EL (cell line): Measurements from ENCODE around the gene GRIN3B.

Source experiments
- DNase-seq: peaks from one replicate; pipeline ENCODE4 v3.0.0-alpha.2; 2016

The GRIN3B gene

DNA sequence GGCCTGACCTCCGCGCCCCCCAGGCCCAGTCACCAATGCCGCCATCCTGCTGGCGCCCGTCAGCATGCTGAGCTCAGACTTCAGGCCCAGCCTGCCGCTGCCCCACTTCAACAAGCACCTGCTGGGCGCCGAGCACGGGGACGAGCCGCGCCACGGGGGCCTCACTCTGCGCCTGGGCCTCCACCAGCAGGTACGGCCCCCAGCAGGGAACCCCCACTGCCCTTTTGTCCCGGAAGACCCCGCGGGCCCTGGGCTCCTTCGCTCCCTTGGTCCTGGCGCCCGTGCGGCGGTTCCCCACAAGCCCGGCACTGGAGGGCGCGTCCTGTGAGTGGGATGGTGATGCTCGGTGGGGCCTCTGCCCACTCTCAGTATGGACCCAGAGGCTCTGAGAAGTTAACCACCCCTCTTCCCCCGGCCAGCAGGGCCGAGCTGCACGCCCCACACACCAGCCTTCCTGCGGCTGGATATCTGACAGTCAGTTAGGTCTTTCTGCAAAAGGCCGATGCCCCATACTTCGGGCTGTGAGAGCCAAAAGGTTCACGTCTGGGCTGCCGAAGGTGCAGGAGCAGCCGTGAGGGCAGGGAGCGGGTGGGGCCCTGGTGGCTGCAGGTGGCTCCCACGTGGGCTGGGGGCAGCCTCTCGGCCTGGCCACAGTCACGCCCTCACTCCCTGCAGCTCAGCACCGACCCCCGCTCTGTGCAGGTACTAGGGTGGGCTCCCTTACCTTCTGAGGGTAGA, 8.1 kb upstream of the GRIN3B start:
- DNase-seq: no peak

DNA sequence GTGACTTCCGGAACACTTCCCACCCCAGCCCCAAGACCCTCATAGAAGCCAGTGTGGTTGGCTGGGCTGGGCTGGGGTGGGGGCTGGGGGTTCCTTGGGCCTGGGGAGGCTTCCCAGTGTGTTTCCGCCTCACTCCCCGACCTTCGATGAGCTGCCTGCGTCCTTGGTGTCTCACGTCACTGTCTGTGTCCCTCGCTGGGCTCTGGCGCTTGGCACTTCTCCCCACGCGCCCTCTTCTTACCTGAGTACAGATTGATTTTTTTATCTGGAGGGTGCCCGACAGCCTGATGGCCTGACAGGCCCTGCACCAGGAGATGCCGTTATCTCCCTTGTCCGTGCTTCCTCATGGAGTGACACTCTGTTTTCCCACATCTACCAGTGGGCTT, 7.6 kb upstream of the GRIN3B start:
- no peak for DNase-seq

DNA sequence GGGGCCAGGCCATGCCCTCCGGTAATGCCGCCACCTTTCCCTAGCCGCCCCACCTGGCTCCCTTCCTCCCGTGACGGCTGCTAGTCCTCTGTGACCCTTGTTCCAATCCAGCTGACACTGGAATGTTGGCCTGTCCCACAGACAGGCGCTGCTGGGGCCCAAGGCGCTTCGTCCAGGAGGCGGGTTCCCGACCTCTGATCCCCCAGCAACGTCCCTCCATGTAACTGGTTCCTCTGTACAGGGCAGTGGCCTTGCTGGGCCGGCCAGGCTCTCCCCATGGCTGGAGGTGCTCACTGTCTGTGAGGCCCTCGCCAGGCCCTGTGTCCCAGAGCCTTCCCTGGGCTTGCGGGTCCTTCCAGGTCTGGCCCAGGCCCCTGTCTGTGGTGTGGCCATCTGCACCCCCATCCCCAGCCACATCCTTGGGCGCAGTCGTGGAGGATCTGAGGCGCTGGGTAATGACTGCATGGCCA, 6.8 kb upstream of the GRIN3B start:
- no peak for DNase-seq

DNA sequence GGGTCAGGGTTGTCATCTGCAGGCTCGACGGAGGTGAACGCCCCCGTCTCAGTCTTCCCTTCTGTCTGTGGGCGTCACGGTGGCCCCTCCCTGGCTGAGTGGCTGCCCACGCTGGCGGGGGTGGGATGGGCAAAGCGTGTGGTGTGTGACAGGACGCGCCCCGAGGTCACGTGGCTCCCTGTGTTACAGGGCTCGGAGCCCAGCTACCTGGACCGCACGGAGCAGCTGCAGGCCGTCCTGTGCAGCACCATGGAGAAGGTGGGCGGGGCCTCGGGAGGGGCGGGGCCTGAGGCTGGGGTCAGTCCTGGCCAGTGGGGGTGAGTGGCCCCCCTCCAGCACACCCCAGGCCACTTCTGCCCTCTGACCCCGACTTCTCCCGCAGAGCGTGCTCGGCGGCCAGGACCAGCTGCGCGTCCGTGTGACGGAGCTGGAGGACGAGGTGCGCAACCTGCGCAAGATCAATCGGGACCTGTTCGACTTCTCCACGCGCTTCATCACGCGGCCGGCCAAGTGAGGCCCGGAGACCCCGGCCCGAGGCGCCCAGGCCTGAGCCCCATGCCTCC, 6.3 kb upstream of the GRIN3B start:
- no peak for DNase-seq

DNA sequence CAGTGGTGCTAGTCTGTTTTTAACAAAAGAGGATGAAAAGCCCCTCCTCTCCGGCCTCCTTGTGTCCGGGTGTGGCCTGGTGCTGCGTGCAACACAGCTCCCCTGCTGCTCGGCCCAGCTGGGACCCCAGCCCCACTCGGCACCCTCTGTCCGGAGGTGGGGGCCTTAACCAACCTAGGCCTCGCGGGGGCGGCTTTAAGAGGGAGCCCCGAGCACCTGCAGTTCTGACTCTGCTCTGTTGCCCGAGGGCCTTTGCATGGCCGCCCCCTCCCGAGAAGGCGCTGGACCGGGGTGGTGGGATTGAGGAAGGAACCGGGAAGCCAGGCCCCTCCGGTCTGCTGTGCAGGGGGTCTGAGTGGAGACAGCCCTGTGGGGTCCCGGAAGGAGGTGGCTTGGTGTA, 5.7 kb upstream of the GRIN3B start:
- DNase-seq: no peak

DNA sequence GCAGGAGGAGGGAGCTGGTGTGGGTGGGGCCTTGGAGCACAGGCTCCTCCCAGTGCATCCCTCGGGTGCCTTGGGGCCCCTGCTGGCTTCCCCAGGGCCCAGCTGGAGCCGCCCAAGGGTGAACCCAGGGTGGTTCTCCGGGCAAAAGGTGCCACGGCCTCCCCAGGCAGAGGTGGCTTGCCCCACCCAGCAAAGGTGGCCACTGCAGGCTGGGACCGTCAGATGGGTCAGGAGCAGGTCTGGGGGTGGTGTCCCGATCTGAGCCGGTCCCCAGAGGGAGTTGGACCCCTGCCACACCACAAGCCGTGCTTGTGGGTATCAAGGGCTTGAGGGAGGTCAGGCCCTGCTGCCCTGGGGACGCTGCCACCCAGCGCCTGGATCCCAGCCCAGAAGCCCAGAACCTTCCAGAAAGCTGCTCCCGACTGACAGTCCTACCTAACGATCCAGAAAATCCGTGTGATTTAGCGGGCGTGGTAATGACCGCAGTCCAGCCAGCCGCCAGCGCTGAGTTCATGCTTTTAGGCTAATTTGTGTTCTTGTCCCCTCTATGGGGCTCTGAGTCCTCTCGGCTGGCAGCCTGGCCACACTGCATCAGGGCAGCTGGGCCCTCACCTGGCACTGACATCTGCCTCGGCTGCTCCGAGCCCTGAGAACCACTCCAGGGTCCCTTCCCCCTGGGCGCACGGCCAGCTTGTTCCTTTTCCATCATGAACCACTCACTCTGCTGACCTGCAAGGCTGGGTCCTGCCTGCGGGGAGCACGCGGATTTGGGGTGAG, 5.0 kb upstream of the GRIN3B start:
- no peak for DNase-seq

DNA sequence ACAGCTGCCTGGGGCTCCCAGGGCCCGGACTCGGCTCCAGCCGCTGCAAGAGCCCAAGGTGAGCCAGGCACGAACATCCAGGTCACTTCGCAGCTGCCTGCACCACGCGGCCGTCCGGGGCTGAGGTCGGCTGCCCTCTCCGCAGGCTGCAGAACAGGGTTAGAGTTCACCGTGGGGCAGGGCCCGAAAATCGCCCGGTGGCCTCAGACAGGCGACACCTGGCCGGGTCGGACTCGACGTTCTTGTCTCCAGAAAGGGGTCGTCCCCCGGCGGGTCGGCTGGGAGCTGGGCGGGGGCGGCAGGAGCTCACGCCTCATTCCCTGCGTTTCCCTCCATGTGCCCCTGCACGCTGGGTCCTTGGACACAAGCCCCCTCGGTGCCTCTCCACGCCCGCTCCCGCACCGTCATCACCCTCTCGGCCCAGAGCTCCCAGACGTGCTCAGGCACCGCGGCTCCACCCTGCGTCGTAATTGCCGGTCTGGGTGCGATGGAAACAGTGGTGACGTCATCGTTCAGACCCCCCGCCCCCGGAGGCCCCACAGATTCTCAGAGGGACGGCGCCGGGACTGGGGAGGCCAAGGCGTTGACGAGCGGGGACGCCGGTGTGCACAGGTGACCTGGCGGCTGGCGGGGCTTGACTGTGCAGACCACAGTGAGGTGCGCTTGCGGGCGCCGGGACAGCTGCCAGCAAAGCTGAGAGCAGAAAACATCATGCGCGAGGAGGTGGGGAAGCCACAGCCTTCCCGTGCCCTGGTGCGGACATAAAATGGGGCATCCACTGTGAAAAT, 4.0 kb upstream of the GRIN3B start:
- peak; percentile 61 for DNase-seq

DNA sequence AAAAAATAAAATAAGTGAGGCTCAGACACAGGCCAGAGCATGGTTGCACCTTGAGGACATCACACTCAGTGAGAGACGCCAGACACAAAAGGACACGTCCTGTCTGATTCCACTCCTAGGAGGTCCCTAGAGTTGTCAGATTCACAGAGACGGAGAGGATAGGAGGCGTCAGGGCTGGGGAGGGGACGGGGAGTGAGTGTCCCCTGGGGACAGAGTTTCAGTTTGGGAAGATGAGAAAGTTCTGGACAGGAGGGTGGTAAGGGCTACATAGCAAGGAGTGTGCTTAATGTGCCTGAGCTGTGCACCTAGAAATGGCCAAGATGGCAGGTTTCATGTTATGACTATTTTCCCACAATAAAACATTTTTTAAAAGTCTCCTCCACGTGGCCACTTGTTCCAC, 2.2 kb upstream of the GRIN3B start:
- DNase-seq: no peak

DNA sequence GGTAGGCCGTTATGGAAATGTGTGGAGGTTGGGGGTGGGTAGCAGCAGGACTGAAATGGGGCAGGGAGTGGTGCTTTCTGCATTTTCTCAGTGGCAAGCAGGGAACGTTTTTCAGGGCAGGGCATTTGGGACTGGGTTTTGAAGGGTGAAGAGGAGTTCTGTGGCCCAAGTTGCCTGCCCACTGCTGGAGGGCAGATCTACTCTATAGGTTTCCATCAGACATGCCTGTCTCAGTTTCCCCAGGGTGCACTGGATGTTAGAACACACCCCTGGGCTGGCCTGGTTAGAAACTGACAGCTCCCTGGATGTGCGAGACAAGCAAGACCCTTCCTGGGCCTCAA, 870 bp upstream of the GRIN3B start:
- DNase-seq: no peak

DNA sequence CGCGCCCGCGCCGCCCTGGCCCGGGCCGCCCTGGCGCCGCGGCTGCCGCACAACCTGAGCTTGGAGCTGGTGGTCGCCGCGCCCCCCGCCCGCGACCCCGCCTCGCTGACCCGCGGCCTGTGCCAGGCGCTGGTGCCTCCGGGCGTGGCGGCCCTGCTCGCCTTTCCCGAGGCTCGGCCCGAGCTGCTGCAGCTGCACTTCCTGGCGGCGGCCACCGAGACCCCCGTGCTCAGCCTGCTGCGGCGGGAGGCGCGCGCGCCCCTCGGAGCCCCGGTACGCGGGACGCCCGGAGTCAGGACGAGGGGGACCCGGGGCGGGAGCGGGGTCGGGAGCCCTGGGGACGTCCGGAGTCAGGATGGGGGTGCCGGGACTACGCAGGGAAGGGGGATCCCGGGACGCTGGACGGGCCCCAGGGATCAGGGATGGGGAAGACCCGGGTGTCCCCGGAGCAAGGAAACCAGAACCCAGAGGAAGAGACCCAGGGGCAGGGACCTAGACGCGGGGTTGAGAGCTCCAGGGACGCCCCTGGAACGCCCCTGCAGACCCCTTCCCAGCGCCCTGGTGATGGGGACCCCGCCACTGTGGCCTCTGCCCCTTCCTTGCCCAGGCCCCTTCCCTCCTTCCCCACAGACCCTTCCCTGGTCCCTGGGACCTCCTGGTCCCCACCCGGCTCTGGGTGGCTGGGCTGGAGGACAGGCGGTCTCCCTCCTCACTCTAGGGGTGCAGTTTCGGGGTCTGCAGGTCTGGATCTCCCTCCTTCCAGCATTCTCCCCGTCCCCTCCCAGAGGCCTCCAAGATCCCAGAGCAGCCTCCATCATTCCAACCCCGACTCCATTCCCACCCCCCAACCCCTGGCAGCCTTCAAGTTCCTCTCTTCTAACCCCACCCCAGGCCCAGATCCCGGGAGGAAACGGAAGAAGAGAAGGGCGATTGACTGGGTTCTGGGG, 645 bp downstream of the GRIN3B start:
- no peak for DNase-seq

DNA sequence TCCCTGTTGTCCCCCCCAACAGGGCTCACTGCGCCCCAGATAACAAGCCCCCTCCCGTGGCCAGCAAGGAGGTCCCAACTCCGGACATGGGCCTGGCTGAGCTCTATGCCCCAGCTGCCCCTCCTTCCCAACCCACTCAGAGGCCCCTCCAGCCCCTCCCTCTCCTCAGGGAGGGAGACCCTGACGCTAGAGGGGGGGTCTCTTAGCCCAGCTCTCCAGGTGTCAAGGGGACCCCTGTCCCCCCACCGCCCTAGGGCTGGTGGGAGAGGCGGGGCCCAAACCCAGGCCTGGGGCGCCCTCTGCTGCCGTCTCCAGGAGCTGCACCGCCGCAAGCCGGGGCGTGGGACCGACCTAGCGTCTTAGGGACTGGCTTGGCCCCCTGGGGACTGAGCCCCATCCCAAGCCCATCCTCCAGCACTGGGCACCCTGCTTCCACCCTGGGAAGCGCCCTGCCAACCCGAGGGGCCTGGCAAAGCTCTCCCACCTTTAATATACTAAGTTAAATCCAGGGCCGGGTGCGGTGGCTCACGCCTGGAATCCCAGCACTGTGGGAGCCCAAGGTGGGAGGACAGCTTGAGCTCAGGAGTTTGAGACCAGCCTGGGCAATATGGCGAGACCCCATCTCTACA, 1.4 kb downstream of the GRIN3B start:
- DNase-seq: peak; percentile 37

DNA sequence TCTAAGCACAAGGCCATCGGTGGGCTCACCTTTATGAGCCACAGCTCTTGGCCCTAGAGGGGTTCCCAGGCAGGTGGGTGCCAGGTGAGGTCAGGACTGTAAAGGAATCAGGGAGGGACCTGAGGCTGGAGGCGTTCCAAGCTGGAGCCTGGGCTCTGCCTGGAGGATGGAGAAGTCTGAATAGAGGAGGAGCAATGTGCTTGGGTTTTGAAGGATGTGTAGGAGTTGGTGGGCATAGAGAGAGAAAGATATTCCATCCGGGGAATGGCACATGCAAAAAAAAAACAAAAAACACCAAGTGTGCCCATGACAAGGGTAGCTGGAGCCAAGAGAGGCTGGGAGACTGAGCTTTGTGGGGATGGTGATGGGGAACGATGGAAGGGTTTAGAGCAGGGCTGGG, 2.4 kb downstream of the GRIN3B start:
- no peak for DNase-seq

DNA sequence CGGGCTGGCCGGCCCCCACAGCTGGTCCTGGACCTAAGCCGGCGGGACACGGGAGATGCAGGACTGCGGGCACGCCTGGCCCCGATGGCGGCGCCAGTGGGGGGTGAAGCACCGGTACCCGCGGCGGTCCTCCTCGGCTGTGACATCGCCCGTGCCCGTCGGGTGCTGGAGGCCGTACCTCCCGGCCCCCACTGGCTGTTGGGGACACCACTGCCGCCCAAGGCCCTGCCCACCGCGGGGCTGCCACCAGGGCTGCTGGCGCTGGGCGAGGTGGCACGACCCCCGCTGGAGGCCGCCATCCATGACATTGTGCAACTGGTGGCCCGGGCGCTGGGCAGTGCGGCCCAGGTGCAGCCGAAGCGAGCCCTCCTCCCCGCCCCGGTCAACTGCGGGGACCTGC, 3.1 kb downstream of the GRIN3B start:
- DNase-seq: no peak

DNA sequence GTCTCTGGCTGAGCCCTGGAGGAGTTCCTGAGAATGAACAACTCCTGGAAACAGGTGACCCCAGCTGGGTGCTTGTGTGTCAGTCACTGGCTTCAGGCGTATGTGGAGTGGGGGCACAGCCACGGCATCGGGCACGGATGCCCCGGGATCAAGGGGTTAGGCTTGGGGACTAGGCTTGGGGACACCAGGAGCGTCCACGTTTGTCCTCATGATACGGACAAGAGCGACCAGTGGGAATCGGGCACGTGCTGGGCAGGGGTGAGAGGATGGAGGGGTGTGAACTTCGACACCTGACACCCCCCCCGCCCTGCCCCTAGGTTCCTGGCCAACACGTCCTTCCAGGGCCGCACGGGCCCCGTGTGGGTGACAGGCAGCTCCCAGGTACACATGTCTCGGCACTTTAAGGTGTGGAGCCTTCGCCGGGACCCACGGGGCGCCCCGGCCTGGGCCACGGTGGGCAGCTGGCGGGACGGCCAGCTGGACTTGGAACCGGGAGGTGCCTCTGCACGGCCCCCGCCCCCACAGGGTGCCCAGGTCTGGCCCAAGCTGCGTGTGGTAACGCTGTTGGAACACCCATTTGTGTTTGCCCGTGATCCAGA, 4.1 kb downstream of the GRIN3B start:
- no peak for DNase-seq

DNA sequence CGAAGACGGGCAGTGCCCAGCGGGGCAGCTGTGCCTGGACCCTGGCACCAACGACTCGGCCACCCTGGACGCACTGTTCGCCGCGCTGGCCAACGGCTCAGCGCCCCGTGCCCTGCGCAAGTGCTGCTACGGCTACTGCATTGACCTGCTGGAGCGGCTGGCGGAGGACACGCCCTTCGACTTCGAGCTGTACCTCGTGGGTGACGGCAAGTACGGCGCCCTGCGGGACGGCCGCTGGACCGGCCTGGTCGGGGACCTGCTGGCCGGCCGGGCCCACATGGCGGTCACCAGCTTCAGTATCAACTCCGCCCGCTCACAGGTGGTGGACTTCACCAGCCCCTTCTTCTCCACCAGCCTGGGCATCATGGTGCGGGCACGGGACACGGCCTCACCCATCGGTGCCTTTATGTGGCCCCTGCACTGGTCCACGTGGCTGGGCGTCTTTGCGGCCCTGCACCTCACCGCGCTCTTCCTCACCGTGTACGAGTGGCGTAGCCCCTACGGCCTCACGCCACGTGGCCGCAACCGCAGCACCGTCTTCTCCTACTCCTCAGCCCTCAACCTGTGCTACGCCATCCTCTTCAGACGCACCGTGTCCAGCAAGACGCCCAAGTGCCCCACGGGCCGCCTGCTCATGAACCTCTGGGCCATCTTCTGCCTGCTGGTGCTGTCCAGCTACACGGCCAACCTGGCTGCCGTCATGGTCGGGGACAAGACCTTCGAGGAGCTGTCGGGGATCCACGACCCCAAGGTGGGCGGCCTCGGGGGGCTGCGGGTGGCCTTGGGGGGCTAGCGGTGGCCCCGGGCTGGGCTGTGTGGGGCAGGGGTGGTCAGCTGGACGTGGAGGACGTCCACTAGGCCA, 4.8 kb downstream of the GRIN3B start:
- DNase-seq: no peak

DNA sequence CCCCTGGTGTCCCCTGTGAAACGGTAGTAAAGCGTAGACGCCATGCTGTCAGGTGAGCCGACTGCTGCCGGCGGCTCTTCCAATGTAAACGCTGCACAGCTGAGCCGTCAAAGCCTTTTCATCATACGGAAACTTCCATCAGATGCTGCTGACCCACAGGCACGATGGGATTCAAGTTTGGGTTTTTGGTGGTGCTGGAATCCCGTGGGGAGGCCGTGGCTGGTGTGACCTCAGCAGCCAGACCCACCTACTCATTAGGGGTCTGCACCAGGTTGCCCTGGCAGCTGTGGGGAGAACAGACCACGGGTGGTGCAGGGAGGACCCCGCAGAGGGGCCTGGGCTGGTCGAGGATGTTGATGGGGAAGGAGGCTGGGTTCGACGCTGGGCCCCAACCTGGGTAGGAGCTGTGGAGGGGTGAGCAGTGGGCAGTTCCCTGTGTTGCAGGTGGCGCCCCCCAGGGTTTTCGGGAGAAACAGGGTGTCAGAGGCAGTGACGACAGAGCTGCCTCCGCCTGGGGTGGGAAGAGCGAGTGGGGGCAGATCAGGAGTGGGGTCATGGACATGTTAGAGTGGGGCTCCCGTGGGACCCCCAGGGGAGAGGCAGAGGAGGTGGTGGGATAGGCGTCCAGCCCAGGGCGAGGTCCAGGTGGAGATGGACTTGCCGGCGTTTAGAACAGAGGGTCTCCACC, 6.6 kb downstream of the GRIN3B start:
- DNase-seq: no peak

DNA sequence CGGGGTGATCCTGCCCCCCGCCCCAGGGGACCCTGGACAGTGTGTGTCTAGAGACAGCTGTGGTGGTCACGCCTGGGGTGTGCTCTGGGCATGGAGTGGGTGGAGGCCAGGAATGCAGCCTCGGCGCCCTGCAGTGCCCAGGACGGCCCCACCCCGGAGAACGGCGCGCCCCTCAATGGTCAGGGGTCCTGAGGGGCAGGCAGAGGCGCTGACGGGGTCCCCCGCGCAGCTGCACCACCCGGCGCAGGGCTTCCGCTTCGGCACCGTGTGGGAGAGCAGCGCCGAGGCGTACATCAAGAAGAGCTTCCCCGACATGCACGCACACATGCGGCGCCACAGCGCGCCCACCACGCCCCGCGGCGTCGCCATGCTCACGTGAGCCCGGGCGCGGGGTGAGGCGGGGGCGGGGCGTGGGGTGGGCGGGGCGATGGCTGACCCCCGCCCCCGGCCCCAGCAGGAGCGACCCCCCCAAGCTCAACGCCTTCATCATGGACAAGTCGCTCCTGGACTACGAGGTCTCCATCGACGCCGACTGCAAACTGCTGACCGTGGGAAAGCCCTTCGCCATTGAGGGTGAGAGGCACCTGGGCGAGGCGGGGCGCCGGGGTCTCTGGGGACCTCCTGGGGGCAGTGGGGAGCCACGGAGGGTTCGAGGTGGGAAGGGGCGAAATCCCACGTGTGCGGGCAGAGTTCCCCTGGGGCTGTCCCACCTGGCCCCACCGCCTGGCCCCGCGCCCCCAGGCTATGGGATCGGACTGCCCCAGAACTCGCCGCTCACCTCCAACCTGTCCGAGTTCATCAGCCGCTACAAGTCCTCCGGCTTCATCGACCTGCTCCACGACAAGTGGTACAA, 7.4 kb downstream of the GRIN3B start:
- no peak for DNase-seq

DNA sequence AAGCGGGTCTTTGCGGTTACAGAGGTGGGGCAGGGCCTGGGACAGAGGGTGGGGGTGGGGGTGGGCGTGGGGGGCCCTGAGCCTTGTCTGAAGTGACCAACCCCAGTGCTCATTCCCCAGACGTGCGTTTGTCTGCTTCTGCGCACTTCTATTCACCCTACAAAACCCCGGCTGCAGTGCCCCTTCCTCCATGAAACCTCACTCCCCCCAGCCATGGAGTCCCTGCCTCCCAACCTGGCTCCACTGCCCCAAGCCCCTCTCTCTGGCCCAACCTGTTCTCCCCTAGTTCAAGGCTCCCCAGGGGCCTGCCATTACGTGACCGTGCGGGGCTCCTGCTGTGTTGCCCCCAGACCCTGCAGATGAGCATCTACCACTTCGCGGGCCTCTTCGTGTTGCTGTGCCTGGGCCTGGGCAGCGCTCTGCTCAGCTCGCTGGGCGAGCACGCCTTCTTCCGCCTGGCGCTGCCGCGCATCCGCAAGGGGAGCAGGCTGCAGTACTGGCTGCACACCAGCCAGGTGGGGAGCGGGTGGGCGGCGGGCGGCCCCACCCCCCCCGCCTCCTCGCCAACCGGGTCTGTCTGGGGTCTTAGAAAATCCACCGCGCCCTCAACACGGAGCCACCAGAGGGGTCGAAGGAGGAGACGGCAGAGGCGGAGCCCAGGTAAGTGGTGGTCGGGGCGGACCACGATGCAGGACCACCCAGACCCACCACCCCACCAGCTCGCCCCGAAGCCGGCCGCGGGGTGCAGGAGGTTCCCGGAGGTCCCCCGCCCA, 8.2 kb downstream of the GRIN3B start:
- DNase-seq: no peak
